Tibial nerve (tissue), 4 donors: ENCODE measurements around the gene FOXI1. TPM values are rescaled to one million over a fixed set of nuclear protein-coding genes. Genes with fewer than 3 reads are reported as not detected.

Experiments
- DNase-seq, 2 donors: peaks; one replicate each; pipeline ENCODE4 v3.0.0-alpha.2; 2019; ENCODE audit warnings: low spot score in 2 of 2
- H3K27ac ChIP-seq, 4 donors: fragments of 200-600 bp; sonication (generic) in 3 of 4; one replicate each; pipeline ENCODE4 v1.5.1; 2017 to 2019; ENCODE audit warnings: mild to moderate bottlenecking in 1 of 4
- H3K27me3 ChIP-seq, 2 donors: fragments of 200-600 bp; sonication (generic) in 1 of 2; one replicate each; pipeline versions ENCODE4 v1.5.1 to v1.6.0; 2017 to 2019
- H3K36me3 ChIP-seq, 3 donors: fragments of 200-600 bp; sonication (generic); one replicate each; pipeline ENCODE4 v1.5.1; 2018 to 2019
- H3K4me1 ChIP-seq, 4 donors: fragments of 200-600 bp; sonication (generic) in 3 of 4; one replicate each; pipeline ENCODE4 v1.5.1; 2017 to 2019
- H3K4me3 ChIP-seq, 4 donors: fragments of 200-600 bp; sonication (generic) in 3 of 4; one replicate each; pipeline ENCODE4 v1.5.1; 2017 to 2019; ENCODE audit warnings: mild to moderate bottlenecking in 1 of 4, moderate library complexity in 1 of 4
- H3K9me3 ChIP-seq, 4 donors: fragments of 200-600 bp; sonication (generic) in 3 of 4; one replicate each; pipeline ENCODE4 v1.5.1; 2017 to 2019
- CTCF ChIP-seq, 5 experiments: fragments of 200-600 bp in 3 of 5; fragments of 450-650 bp in 2 of 5; sonication (generic) in 3 of 5; IDR thresholded peaks; one replicate each; pipeline ENCODE4 v1.5.1; 2016 to 2019; ENCODE audit warnings: antibody characterized with exemption in 5 of 5, mild to moderate bottlenecking in 3 of 5, moderate library complexity in 2 of 5
- EP300 ChIP-seq, 2 donors: sonication (generic); formaldehyde crosslinking; IDR thresholded peaks; one replicate each; pipeline ENCODE4 v1.6.1; 2017; ENCODE audit warnings: antibody characterized with exemption in 2 of 2, mild to moderate bottlenecking in 1 of 2
- POLR2A ChIP-seq, 2 donors: fragments of 450-650 bp; IDR thresholded peaks; one replicate each; pipeline ENCODE4 v1.6.1; 2017; ENCODE audit warnings: antibody characterized with exemption in 2 of 2, mild to moderate bottlenecking in 2 of 2, moderate library complexity in 2 of 2
- whole genome bisulfite sequencing, 2 donors: methylation state at CpG; one replicate each; pipeline ENCODE4 v1.1.5; 2018; 5-methylcytosine and 5-hydroxymethylcytosine counted together
- total RNA-seq, 4 donors: library from RNA; depleted of rRNA; stranded (reverse); fragments of >200 nt; gene quantifications; one replicate each; pipeline ENCODE4 v1.1.0, GENCODE V29; 2016

FOXI1 gene
- total RNA-seq, 4 donors from 2014 or later, result 0.44 TPM; not detected in 3

- Histone ChIP-seq H3K36me3 (no peaks in the 10 kb centered on the region), H3K27ac (no peak overlapping the region)
Observed at GRCh38 chr5:170143710-170144109, 38.0 kb downstream of the FOXI1 start.

GRCh38 chr5:170144286-170145023 lies 38.8 kb downstream of the FOXI1 start:
- Histone ChIP-seq H3K9me3 (no peaks in the 10 kb centered on the region), H3K27ac (no peak overlapping the region), H3K4me3 (no peak overlapping the region), H3K4me1 (no peaks in the 10 kb centered on the region), H3K36me3 (no peaks in the 10 kb centered on the region), H3K27me3 (no peaks in the 10 kb centered on the region)
- 92 to 100% methylated on average over 3 to 11 of the region's 11 CpGs for WGBS, 2 donors
- no peak for TF ChIP-seq POLR2A (IDR thresholded peaks at IDR 0.05)
- TF ChIP-seq CTCF (IDR thresholded peaks at IDR 0.05), result no peak
- TF ChIP-seq EP300 (IDR thresholded peaks at IDR 0.05), result no peak
- DNase-seq, result no peak

More at GRCh38 chr5:170143710-170144109, 38.0 kb downstream of the FOXI1 start:
- WGBS, 2 donors, result 93 to 97% methylated on average over 2 of the region's 2 CpGs
- TF ChIP-seq CTCF (IDR thresholded peaks at IDR 0.05), result no peak
- no peak for TF ChIP-seq POLR2A (IDR thresholded peaks at IDR 0.05)
- no peak for TF ChIP-seq EP300 (IDR thresholded peaks at IDR 0.05)
- Histone ChIP-seq H3K4me3 (no peak overlapping the region), H3K27me3 (no peaks in the 10 kb centered on the region), H3K4me1 (no peaks in the 10 kb centered on the region), H3K9me3 (no peaks in the 10 kb centered on the region)
- DNase-seq, result no peak

- no peaks in the 10 kb centered on the region for H3K27me3 ChIP-seq
- 68 to 71% methylated on average over 4 of the region's 4 CpGs for WGBS, 2 donors
- no peak overlapping the region for H3K27ac ChIP-seq
- TF ChIP-seq EP300 (IDR thresholded peaks at IDR 0.05) (no peak), CTCF (IDR thresholded peaks at IDR 0.05) (no peak)
- H3K4me3 ChIP-seq, result no peak overlapping the region
- DNase-seq, result no peak
- no peaks in the 10 kb centered on the region for H3K36me3 ChIP-seq
- H3K4me1 ChIP-seq, result no peaks in the 10 kb centered on the region
- H3K9me3 ChIP-seq, result no peaks in the 10 kb centered on the region
Observed at GRCh38 chr5:170145462-170145861, 39.8 kb downstream of the FOXI1 start.

GRCh38 chr5:170147051-170147752 lies 41.5 kb downstream of the FOXI1 start:
- Histone ChIP-seq H3K36me3 (no peaks in the 10 kb centered on the region), H3K27me3 (no peaks in the 10 kb centered on the region), H3K4me3 (no peak overlapping the region), H3K4me1 (peaks cover 0 to 10% (median 0%) of the 10 kb centered on the region in 4 donors), H3K9me3 (no peaks in the 10 kb centered on the region), H3K27ac (no peak overlapping the region)
- no peak for TF ChIP-seq POLR2A (IDR thresholded peaks at IDR 0.05)
- no peak for DNase-seq
- 85 to 89% methylated on average over 12 of the region's 12 CpGs for WGBS, 2 donors

GRCh38 chr5:170147753-170148264 lies 42.1 kb downstream of the FOXI1 start:
- H3K36me3 ChIP-seq, result no peaks in the 10 kb centered on the region
- H3K9me3 ChIP-seq, result no peaks in the 10 kb centered on the region
- H3K4me1 ChIP-seq, result peaks cover 0 to 10% (median 0%) of the 10 kb centered on the region in 4 donors
- TF ChIP-seq EP300 (IDR thresholded peaks at IDR 0.05), result no peak
- TF ChIP-seq CTCF (IDR thresholded peaks at IDR 0.05), result no peak
- TF ChIP-seq POLR2A (IDR thresholded peaks at IDR 0.05), result no peak
- DNase-seq, result no peak
- no peak overlapping the region for H3K4me3 ChIP-seq
- no peaks in the 10 kb centered on the region for H3K27me3 ChIP-seq
- 52 to 63% methylated on average over 4 of the region's 4 CpGs for WGBS, 2 donors
- H3K27ac ChIP-seq, result no peak overlapping the region
